GM12891 (cell line): Measurements from ENCODE around the gene AOC1.

Experiments
- DNase-seq: peaks from one replicate; pipeline ENCODE4 v3.0.0; 2011; ENCODE audit warnings: low spot score; ENCODE audit not compliant: insufficient read length
- FAIRE-seq: peaks from 2 replicates; lab custom pipeline; 2011; peaks lifted over from hg19 to GRCh38; lab: Jason Lieb, UNC
- PAX5 ChIP-seq: IDR thresholded peaks from 2 replicates; pipeline ENCODE4 v1.6.1; 2011; ENCODE audit warnings: low read length, moderate library complexity, mild to moderate bottlenecking; ENCODE audit not compliant: insufficient read depth, severe bottlenecking
- POLR2A ChIP-seq: IDR thresholded peaks from 2 replicates; pipeline ENCODE4 v1.6.1; 2011; ENCODE audit warnings: low read depth, low read length, control low read depth
- POLR2AphosphoS5 ChIP-seq: IDR thresholded peaks from 2 replicates; pipeline ENCODE4 v1.6.1; 2011; ENCODE audit warnings: low read depth, low read length, control low read depth
- POU2F2 ChIP-seq: IDR thresholded peaks from 2 replicates; pipeline ENCODE4 v1.6.1; 2011; ENCODE audit warnings: low read depth, mild to moderate bottlenecking, control low read depth, low read length, moderate library complexity
- SPI1 ChIP-seq: IDR thresholded peaks from 2 replicates; pipeline ENCODE4 v1.6.1; 2011; ENCODE audit warnings: low read depth, low read length, control low read depth
- TAF1 ChIP-seq: IDR thresholded peaks from 2 replicates; pipeline ENCODE4 v1.6.1; 2011; ENCODE audit warnings: low read depth, low read length, control low read depth

AOC1 gene

DNA sequence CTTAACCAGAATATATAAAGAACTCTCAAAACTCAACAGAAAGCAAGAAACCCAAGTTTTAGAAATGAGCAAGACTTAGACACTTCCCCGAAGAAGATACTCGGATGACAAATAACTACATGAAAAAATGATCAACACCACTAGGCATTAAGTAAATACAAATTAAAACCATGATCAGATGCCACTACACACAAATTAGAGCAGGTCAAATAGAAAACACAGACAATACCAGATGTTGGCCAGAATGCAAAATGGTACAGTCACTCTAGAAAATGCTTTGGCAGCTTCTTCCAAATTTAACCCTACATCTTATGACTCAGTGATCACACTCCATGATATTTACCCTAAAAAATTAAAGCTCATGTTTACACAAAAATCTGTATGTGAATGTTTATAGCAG, 33.3 kb upstream of the AOC1 start:
- DNase-seq: no peak
- no peak for TF ChIP-seq PAX5
- no peak for TF ChIP-seq POU2F2
- TF ChIP-seq POLR2AphosphoS5: no peak
- no peak for TF ChIP-seq POLR2A
- TF ChIP-seq TAF1: no peak
- TF ChIP-seq SPI1: no peak
- no peak for FAIRE-seq

DNA sequence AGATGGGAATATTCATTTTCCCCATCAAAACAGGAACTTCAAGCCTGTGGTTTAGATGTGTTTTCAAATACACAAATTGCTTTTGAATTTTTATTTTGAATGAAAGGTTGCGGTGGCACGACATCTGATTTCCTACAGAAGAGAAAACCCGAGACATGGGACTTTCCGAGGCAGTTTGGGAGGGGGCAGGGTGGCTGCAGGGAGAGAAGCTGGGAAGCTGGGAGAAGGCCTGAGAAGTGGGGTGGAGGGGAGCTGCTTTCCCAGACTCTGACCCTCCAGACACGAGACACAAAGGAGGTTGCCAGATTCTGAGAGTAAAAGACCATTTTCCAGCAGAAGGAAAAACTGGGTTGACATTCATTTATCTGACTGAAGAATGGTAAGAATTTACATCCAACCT, 32.2 kb upstream of the AOC1 start:
- no peak for TF ChIP-seq POLR2AphosphoS5
- TF ChIP-seq POU2F2: no peak
- TF ChIP-seq POLR2A: no peak
- no peak for TF ChIP-seq PAX5
- no peak for TF ChIP-seq SPI1
- no peak for TF ChIP-seq TAF1
- no peak for FAIRE-seq
- DNase-seq: no peak

DNA sequence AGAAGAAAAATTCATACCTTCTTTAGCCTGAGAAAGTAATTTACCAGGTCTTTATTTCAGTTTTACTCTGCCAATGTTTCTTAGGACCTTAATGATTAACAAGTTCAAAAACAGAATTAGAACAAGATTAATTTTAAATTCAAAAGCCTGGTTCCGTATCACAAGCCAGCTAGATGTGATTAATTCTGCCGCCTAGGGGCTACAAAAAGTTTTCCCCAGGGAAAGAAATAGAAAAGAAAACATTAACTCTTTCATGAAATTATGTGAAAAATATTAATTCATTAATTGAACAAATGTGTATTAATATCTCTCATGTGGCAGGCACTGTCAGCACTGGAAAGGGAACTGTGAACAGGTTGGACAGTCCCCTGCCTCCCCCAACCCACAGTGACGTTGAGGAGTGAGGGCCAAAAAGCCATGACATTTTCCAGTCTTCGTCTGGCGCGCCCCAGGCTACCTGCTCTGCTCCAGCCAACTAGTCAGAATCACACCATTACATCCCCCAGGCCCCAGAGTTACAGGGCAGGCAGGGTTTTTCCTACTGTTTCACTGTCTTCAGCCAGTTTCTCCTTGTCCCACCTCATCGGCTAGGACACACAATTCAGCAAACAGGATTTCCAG, 31.6 kb upstream of the AOC1 start:
- no peak for FAIRE-seq
- TF ChIP-seq POLR2AphosphoS5: no peak
- TF ChIP-seq POU2F2: no peak
- no peak for TF ChIP-seq POLR2A
- no peak for TF ChIP-seq TAF1
- no peak for TF ChIP-seq PAX5
- TF ChIP-seq SPI1: no peak
- no peak for DNase-seq

DNA sequence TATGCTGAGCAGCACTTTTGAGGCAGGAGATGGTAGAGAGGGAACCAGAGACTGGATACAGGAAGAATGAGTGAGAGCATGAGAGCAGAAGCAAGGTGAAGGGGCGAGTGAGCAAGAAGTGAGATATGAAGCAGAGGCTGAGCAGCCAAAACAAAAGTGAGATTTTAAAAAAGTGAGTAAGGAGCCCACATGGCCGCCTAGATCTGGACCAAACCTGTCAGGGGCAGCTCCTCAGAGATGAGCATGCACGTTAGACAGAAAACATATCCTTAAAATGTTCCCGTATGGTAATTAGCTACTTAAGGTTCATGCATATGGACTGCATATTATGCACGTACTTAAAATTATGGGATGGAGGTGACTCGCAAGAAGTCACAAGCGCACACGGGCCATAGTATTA, 29.3 kb upstream of the AOC1 start:
- DNase-seq (no peak), FAIRE-seq (no peak)
- TF ChIP-seq POU2F2 (no peak), POLR2A (no peak), SPI1 (no peak), PAX5 (no peak), POLR2AphosphoS5 (no peak), TAF1 (no peak)

DNA sequence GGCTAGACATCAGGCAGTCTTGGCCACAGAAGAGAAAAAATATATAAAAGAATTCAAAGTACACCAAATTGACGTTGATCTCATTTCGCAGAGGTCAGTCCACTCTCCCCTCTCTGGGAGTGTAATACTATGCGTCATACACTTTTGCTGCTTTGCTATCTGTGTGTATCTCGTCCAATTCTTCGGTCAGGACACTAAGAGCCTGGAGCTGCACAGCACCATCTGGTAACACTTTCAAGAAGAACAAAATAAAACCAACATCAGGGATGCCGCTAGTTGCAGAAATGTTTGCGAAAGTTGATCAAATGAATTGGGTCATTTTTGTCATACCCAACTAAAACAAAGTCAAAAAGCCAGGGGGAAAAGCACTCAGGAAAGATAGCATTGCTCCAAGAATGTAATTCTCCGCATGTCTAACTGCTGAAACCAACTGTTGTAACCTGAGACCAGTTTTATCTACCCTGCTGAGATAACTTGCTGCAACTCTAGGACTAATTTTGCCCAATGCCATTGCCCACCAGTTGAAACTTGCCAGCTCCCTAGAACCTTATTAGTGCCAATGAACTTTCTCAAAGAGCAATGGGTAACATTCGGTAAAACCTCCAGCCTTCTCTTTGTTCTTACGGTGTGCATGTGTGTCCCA, 28.7 kb upstream of the AOC1 start:
- no peak for TF ChIP-seq POU2F2
- FAIRE-seq (no peak), DNase-seq (no peak)

DNA sequence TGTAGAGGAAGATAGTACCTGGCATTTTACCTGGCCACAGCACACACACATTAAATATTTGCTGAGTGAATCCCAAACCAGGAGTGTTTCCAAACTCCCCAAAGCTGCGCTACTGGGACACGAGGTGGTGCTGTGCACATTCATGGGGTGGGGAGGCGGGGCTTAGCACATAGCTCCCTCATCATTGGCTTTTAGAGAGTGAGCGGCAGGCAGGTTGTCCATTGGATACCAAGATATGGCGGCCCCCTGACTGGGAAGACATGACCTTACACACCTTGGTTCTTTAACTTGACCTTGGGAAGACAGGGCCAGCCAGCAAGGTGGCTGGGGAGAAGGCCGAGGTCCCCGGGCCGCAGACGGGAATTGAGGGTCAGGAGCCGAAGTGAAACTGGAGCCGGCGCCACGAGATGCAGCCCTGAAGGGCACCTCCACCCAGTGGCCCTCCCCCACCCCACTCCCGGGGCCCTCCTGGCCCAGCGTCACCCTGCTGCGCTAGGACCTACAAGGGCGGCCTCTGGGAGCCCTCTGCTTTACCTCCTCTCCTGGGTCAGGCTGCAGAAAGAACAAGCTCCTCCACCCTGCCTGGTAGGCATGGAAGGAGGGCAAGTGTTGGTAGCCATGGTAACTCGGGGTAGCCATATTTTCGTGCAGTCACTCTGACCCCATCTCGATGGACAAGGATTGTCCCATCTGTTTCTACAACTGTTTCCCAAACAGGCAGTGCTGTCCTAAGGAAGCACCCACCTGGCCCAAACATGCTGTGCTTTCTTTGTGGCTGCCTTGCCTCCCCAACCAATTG, 27.7 kb upstream of the AOC1 start:
- FAIRE-seq (no peak), DNase-seq (no peak)
- TF ChIP-seq POU2F2 (no peak), POLR2AphosphoS5 (no peak), SPI1 (no peak), PAX5 (no peak), POLR2A (no peak), TAF1 (no peak)

DNA sequence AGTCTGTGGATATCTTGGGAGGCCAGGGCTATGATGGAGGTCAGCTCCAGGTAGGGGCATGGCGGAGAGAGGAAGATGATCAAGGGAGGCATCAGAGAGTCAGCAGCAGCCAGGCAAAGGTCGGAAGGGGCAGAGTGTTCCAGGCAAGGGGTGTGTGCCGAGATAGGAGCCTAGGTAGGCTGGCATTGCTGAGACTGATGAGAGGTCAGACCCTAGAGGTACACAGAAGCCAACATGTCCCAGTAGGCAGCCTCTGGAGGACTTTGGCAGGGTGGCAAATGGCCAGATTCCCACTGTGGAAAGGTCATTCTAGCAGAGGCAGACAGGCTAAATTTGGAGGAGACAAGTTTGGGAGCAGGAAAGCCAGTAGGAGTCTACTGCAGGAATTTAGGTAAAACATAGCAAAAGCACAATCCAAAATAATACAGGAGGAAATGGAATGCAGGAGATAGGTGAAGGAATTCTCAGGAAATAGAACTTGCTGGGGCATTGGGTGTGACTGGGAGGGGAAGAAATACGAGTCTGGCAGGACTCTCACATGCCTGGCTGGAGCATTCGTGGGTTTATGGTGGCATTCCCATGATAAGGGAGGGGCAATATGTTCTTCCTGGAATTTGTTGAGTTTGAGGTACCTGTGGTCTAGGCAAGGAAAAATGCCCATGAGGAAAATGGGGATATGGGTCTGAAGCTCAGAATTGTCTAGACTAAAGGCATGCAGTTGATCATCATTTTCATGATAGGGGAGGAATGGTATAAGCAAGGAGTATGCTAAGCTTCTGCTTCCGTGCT, 26.1 kb upstream of the AOC1 start:
- DNase-seq (no peak), FAIRE-seq (no peak)
- TF ChIP-seq SPI1 (no peak), POLR2AphosphoS5 (no peak), POU2F2 (no peak), POLR2A (no peak), TAF1 (no peak), PAX5 (no peak)

DNA sequence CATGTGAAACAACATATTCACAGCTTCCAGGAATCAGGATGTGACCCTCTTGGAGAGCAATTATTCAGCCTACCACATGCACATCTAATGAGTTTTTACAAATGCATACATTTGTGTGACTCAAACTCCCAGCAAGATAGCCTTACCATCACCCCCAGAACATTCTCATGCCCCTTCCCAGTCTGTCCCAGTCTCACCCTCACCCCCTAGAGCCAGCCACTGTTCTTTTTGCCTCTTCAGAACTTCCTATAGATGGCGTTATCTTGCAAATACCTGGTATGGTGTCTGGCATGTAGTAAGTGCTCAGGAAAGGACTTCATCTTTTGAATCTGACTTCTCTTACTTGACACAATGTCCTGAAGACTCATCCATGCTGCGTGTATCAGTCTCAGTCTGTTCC, 23.9 kb upstream of the AOC1 start:
- DNase-seq: no peak
- TF ChIP-seq POU2F2 (no peak), TAF1 (no peak)
- FAIRE-seq: no peak

DNA sequence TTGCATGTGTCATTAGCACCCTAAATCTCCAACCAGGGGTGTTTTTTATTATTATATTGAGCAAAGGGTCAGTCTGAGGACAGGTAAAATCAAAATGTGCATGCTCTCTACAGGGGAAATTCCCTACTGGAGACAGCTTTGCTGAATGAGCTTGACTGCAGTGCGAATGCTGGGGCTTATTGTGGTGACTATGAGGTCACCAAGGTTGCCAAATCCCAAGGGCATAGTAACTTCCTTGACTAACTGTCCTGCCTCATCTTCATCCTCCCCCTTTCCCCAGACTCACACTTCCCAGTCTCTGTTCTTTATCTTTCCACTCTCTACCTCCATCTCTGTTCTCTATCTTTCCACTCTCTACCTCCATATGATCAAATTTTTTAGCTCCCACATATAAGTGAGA, 22.9 kb upstream of the AOC1 start:
- no peak for DNase-seq
- FAIRE-seq: no peak
- TF ChIP-seq TAF1 (no peak), POLR2AphosphoS5 (no peak), POLR2A (no peak), SPI1 (no peak), POU2F2 (no peak), PAX5 (no peak)
